NCI-H2107 (cell line): ENCODE data around the gene GPR50.

Experiments used
- DNase-seq: peaks from one replicate; lab custom pipeline; 2025; lab: John Stamatoyannopoulos, UW

Gene GPR50

DNA sequence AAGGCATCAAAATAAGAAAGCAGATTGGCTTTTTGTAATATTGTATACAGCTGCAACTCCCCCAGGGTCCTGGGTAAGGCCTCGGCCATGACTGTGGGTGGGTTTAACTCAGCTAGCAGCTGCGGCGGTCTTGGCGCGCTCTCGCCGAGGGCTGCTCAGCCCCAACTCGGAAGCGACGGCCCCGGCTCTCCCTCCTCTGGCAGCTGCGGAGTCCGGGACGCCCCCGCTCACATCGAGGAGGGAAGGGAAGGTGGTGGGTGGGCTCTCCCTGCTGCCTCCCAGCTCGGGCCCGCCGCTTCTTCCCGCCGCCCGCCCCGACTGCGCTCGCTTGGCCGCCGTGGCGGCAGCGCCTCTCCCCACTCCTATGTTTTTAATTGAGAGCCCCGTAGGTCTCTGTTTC is 51.2 kb downstream of the GPR50 start:
- DNase-seq, result no peak

DNA sequence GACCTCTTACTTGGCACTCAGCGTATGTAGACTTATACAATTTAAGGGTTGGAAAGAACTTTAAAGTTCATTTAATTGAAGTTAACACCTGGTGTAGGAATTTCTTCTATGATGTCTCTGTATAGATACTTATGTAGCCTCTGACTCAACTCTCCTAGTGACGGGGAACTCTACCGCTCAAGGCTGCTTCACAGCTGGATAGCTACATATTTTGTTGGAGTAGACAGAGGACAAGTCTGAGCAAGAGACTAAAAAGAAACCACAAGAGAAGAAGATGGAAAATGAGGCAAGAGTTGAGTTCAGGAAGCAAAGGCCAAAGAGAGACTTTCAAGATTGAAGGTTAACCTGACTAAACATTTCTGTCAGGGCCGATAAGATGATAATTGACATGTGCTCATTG is 52.6 kb downstream of the GPR50 start:
- no peak for DNase-seq
